GM20000 (cell line): ENCODE results near the gene CS.
"Not testable (repeated sequence)": the region's sequence is repeated elsewhere in the genome, so short reads cannot be mapped to it uniquely, and the experiment has no call there.

Experiments used
- DNase-seq: peaks from one replicate; pipeline ENCODE4 v3.0.0; 2012; ENCODE audit warnings: low spot score
- CTCF ChIP-seq: IDR thresholded peaks from 2 replicates; pipeline ENCODE4 v1.5.1; 2012; ENCODE audit warnings: mild to moderate bottlenecking, control low read depth; ENCODE audit errors: extremely low read depth, missing control alignments

CS gene

GRCh38 chr12:56288705-56289387 is 11.3 kb downstream of the CS start:
- DNase-seq = no peak
- no peak for TF ChIP-seq CTCF

- no peak for TF ChIP-seq CTCF
- DNase-seq = no peak
Observed at GRCh38 chr12:56286044-56286830, 13.9 kb downstream of the CS start.

- DNase-seq = not testable (repeated sequence)
Observed at GRCh38 chr12:56284263-56284662, 15.9 kb downstream of the CS start.

GRCh38 chr12:56282579-56282978 is 17.6 kb downstream of the CS start:
- DNase-seq = no peak
- TF ChIP-seq CTCF = no peak

- no peak for DNase-seq
- no peak for TF ChIP-seq CTCF
Observed at GRCh38 chr12:56282030-56282429, 18.1 kb downstream of the CS start.

- TF ChIP-seq CTCF = no peak
- DNase-seq = no peak
Observed at GRCh38 chr12:56280849-56281248, 19.3 kb downstream of the CS start.

GRCh38 chr12:56278905-56279304 is 21.2 kb downstream of the CS start:
- DNase-seq = no peak
- TF ChIP-seq CTCF = no peak
